ENCODE measurements around the gene ADGRB3. TPM values are rescaled to one million over a fixed set of nuclear protein-coding genes. Genes with fewer than 3 reads are reported as not detected.

ADGRB3 gene
- total and polyA plus RNA-seq, 10 of the 15 experiments (the other 5 are each of a cell fraction or from before 2014, with no cell fraction given), result 0.03 to 0.06 TPM; not detected in 8

GRCh38 chr6:69383627-69384026 is 748.5 kb downstream of the ADGRB3 start:
- DNase-seq (ENCODE audit: low read depth, low spot score) (no peak), ATAC-seq (no peak), FAIRE-seq (no peak)
- POLR2A ChIA-PET, result no interaction called here
- H3K4me3 ChIP-seq, result no peak overlapping the region
- in situ Hi-C loops (cut with MboI), result no loop called here
- SMC1A ChIA-PET (ENCODE audit: uncharacterized antibody, unreplicated experiment), result interaction anchor here (0.8 kb wide), 1 partner anchor 230 kb away, joined by 3 read pairs; no protein-coding TSS in a partner anchor
- H3K4me1 ChIP-seq (ENCODE audit: control insufficient read depth, insufficient read depth, low read length), result no peaks in the 10 kb centered on the region
- H3K9ac ChIP-seq (ENCODE audit: control insufficient read depth, insufficient read depth, low read length), result no peak overlapping the region
- H3K27me3 ChIP-seq (replicated peaks in 1 of 2; ENCODE audit: control insufficient read depth in 2 of 2, insufficient read depth in 2 of 2, low read length in 1 of 2), result no peaks in the 10 kb centered on the region
- H3K79me2 ChIP-seq (ENCODE audit: control insufficient read depth, insufficient read depth, low read length), result no peaks in the 10 kb centered on the region
- WGBS (ENCODE audit: insufficient coverage, insufficient replicate concordance, low lambda C conversion rate, missing lambda C conversion rate), result 13% methylated on average over 3 of the region's 3 CpGs
- no peak overlapping the region for H3K27ac ChIP-seq (ENCODE audit: control insufficient read depth, insufficient read depth)
- CTCF ChIA-PET, result no interaction called here
- TF ChIP-seq SREBF2 (IDR thresholded peaks at IDR 0.05; ENCODE audit: low read length), result no peak
- TF ChIP-seq, protein P1, sequence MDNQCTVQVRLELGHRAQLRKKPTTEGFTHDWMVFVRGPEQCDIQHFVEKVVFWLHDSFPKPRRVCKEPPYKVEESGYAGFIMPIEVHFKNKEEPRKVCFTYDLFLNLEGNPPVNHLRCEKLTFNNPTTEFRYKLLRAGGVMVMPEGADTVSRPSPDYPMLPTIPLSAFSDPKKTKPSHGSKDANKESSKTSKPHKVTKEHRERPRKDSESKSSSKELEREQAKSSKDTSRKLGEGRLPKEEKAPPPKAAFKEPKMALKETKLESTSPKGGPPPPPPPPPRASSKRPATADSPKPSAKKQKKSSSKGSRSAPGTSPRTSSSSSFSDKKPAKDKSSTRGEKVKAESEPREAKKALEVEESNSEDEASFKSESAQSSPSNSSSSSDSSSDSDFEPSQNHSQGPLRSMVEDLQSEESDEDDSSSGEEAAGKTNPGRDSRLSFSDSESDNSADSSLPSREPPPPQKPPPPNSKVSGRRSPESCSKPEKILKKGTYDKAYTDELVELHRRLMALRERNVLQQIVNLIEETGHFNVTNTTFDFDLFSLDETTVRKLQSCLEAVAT (IDR thresholded peaks at IDR 0.05), result no peak
- TF ChIP-seq, protein P2, sequence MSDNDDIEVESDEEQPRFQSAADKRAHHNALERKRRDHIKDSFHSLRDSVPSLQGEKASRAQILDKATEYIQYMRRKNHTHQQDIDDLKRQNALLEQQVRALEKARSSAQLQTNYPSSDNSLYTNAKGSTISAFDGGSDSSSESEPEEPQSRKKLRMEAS (IDR thresholded peaks at IDR 0.05; ENCODE audit: low read depth, low read length), result no peak
- TF ChIP-seq POU2F2 (IDR thresholded peaks at IDR 0.05; ENCODE audit: borderline replicate concordance, low read depth, low read length), result no peak
- TF ChIP-seq IKZF2 (IDR thresholded peaks at IDR 0.05), result no peak
- no peak for TF ChIP-seq CEBPB (IDR thresholded peaks at IDR 0.05; ENCODE audit: borderline replicate concordance in 1 of 2, low read depth in 2 of 2, low read length in 2 of 2)
- TF ChIP-seq IRF5 (IDR thresholded peaks at IDR 0.05; ENCODE audit: borderline replicate concordance), result no peak
- TF ChIP-seq HDAC2 (IDR thresholded peaks at IDR 0.05), result no peak
- no peak for TF ChIP-seq RFX5 (IDR thresholded peaks at IDR 0.05; ENCODE audit: low read depth, low read length)
- no peak for TF ChIP-seq SUPT20H (IDR thresholded peaks at IDR 0.05; ENCODE audit: borderline replicate concordance, control insufficient read depth, low read depth, low read length)
- TF ChIP-seq CBX5 (IDR thresholded peaks at IDR 0.05; ENCODE audit: low read depth), result no peak
- no peak for TF ChIP-seq YY1 (IDR thresholded peaks at IDR 0.05; ENCODE audit: low read depth, low read length)
- no peak overlapping the region for H3K4me2 ChIP-seq (ENCODE audit: control insufficient read depth, insufficient read depth)
- no peak overlapping the region for H2AFZ ChIP-seq (ENCODE audit: control insufficient read depth, low read depth, low read length)
- H3K9me3 ChIP-seq (replicated peaks; ENCODE audit: control insufficient read depth, insufficient read depth, low read length), result no peaks in the 10 kb centered on the region
- H3K36me3 ChIP-seq (ENCODE audit: control insufficient read depth in 2 of 2, insufficient read depth in 2 of 2, low read length in 1 of 2), result no peaks in the 10 kb centered on the region
- H4K20me1 ChIP-seq (ENCODE audit: control insufficient read depth, insufficient read depth), result no peaks in the 10 kb centered on the region
- RAD21 ChIA-PET (ENCODE audit: unreplicated experiment), result no interaction called here
- intact Hi-C loops (cut with micrococcal nuclease; ENCODE audit: unreplicated experiment), result no loop called here
- no TSS peak for BruUV-seq (replicated peaks)
